Activated CD8-positive, alpha-beta memory T cell treated with anti-CD3 and anti-CD28 coated beads, Interleukin-2, amount 50 U/mL, for 1 hour (primary cell): Measurements from ENCODE around the gene CDH13.

Experiments used
- DNase-seq: peaks from one replicate; pipeline ENCODE4 v3.0.0-alpha.2; 2020; ENCODE audit errors: extremely low read depth

CDH13 gene

DNA sequence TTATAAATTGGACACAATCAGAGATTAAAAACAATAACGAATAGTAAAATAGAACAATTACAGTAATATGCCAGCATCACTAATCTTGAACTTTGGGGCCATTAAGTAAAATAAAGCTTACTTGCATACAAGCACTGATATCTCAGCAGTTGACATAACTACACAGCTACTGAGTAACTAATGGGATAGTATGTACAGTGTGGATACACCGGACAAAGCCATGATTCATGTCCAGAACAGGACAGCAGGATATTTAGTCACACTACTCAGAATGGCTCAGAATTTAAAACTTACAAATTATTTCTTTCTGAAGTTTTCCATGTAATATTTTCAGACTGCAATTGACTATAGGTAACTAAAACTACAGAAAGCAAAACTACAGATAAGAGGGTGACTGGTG, 427.5 kb downstream of the CDH13 start:
- no peak for DNase-seq

DNA sequence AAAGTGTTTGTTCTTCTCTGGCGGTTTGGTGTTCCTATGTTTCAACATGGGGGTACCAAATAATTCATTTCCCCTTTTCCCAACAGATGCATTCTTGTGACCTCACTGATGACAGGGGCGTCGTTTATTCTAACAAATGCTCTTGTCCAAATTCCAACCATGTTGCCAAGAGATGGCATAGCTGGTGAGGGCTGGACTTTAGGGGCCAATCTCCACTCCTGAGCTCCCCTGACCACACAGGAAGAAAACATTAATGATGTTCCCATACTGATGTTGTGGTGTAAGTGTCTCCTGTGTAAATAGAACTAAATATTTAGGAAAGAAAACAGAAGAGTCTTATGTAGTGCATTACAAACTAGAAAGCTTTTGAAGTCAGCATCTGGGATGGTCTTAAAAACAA, 431.6 kb downstream of the CDH13 start:
- DNase-seq = no peak

DNA sequence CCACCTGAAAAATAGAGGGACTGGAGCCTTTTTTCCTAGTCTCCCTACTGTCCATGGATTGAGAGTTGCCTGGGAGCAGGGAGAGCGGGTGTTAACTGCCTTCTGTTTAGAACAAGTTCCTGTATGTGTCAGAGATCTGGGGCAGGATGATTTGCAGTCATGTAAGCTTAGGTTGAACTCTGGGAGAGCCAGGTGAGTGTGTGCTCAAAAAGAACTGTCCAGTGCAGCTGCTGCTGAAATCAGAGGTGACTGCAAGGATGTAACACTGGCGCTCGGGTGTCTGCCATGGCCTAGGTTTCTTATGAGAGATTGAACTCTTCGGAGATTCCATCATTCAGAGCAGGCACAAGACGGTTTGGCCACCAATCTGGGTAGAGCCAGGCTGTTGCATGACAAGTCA, 432.5 kb downstream of the CDH13 start:
- DNase-seq = no peak

DNA sequence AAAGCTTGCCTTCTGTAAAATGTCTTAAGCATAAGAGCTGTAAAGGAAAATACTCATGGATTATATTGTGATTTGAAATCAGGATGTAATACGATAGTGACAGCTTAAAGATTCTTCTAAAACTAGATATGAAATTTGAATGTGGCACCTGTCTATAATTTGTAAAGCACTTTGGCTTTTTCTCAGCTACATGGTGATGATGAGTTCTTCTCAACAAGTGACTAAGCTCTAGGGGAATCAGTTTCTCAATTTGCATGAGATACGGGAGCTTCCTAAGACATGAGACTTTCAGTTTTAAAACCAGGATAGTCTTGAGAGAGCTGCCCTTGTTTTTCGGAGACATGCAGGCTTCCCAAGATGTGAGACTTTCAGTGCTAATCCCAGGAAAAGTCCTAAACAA, 439.2 kb downstream of the CDH13 start:
- no peak for DNase-seq

DNA sequence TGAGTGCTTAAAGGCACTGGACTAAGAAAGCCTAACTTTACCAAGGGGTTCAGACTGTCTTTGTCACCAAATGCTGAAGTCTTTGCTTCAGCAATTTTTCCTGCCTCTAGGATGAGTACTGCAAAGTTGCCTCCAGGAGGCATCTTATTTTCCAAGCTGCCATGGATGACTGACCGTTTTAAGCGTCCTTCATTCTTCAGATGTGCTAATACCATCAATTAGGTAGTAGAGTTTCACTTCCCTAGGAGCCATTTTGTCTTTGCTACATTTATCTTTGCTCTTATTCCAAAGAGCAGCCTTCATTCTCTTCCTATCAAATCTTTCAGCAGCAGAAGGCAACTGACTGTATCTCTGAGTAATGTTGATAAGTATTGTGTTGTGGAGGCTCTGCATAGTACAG, 440.1 kb downstream of the CDH13 start:
- DNase-seq = no peak

DNA sequence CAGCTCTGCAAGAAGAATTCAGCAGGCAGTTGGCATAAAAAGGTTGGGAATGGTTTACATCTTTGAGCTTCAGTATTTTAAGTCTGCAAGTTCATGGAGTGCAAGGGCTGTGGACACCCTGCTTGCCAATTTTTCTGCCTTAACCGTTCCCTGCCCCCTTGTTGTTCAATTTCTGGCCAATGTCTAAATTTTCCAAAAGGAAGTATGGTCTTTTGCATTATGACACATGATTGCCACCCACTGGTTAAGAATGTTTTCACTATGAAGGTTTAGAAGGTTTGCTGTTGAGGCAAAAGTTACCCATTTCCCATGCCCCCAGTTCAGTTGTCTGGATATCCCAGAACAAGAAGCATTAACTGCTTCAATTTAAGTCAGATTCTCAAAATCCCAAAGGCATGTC, 441.9 kb downstream of the CDH13 start:
- DNase-seq = no peak

DNA sequence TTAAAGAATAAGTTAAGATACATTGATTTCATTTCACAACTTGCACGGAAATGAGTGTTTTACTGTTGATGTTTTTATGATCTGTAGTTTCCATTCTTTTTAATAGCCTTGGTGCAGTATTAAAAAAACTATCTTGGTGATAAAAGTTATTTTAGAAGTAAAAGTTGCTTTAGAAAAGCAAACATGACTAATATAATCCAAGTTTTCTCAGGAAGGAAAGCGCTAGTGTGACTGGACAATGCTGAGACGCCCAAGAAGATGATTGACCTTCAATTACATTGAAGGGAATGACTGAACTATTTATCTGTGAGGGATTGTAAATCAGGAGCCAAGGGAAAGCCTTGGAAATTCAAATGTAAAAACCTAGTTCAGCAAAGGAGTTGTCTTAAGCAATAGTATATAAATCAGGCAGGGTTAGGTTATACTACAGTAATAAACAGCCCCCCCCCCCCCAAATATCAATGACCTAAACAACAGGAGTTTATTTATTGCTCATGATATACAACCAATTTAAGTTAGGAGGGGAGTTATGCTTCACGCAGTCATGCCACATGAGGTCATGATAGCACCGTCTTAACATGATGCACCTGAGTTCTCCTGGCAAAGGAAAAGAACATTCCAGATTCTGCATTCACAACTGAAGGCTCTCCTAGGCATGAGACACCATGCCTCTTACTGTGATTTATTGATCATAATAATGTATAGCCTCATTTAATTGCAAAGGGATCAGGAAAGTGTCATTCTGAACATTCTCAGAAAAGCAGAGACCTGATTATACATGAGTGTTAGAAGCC, 443.8 kb downstream of the CDH13 start:
- DNase-seq = no peak

DNA sequence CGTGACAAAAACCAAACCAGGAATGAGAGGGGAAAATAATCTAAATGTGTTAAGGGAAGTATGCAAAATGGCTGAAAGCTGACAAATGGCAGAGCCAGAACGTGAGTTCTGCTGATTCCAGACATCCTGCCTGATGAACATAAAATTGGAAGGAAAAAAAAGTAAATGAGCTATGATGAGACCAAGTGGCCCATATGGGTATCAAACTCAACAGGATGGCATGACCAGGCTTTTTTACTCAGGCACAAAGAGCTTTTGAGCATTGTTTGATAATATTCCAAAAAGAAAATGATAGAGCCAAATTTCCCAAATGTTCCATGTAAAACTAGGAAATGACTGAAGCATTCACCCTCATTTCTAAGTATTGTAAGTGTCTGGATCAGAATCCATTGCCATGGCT, 449.2 kb downstream of the CDH13 start:
- DNase-seq = no peak

DNA sequence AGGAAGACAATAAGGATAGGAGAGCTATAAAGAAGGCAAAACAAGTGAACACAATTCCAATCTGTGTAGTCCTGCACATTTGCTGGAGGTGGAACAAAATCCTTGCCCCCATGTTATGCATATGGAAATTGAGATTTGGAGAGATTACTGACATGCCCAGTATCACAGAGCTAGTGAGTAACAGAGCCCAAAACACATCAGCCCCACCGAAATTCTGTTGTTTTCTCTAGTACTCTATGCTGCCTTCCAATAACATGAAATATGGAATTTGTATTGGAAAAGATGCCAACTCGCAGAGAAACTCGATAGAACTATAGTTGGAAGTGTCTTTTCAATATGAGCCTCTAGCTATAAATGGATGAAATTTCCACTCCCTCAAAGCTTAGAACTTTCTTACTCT, 456.6 kb downstream of the CDH13 start:
- DNase-seq = no peak

DNA sequence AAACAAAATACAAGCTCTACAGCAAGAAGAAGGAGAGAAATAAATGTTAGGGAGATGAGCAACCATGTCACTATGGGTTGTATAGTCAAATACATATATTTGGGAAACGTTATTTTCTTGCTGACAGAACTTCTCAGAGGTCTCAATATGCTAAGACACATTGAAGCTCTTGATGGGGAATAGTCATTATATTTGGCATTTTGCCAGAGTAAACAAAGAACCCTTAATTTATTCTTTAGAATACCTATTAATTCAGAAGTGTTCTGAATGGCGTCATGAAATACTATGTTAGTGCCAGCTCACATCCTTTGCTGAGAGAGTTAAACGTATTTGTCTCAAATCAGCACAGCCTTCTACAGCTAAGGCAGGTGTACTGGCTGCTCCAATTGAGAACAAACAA, 458.9 kb downstream of the CDH13 start:
- DNase-seq = no peak

DNA sequence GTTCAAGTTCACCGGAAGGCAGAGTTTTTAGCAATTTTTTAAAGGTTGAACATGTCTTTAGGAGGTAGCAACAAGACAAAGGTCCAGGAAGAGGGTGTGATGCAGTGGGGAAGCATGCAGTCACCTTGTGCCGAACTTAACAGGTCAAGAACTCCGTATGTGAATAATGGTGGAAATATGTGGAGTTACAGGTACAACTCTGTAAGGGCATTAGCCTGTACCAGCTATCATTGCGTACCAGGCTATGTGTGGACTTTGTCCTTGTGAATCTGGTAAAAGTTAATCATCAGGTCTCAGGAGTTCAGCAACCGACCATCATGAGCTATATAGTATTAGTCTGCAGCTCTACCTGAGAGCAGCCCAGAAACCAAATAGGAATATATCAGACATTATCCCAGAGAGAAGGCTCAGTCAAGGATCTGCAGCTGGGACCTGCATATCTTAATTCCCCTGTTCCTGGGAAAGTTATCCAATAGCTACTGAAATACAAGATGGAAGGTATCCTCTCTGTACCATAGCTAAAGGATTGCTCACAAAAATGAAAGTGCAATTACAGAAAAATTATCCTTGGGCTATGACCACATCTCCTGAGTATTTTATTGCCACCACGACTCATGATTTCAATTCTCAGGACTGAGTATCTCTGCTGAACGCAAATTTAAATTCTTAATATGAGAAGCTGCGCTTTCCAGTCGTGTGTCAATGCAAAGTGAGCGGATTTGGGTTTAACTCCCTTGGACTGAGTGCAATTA, 469.3 kb downstream of the CDH13 start:
- no peak for DNase-seq

DNA sequence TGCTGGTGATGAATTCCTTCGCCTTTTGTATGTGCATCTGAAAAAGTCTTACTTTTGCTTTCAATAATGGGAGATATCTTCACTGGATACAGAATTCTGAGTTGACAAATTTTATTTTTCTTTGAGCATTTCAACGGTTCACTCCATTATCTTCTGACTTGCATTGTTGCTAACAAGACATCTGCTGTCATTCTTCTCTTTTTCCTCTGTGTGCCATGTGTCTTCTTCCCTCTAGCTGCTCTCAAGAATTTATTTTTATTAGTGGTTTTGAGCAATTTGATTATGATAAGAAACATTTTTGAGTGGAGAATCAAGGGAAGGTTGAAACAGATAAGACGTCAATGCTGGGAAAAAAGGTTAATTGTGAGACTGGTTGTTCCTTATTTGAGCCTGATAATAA, 471.8 kb downstream of the CDH13 start:
- DNase-seq = no peak

DNA sequence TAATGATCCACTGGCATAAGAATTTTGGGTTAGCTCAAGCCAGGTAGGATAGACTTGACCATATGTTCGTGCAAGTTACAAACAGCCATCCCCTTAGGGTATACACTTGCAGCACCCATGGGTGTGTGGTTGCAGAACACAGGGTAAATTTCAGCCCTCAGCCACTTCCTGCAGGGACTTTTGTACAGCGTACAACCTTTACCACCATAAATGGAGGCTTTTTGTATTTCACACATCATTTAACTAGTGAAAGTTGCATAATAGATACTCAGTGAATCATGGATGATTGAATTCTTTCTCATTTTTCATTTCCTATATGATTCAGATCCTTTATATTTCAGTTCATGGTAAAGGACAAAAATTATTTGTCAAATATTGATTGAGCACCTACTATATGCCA, 473.9 kb downstream of the CDH13 start:
- no peak for DNase-seq

DNA sequence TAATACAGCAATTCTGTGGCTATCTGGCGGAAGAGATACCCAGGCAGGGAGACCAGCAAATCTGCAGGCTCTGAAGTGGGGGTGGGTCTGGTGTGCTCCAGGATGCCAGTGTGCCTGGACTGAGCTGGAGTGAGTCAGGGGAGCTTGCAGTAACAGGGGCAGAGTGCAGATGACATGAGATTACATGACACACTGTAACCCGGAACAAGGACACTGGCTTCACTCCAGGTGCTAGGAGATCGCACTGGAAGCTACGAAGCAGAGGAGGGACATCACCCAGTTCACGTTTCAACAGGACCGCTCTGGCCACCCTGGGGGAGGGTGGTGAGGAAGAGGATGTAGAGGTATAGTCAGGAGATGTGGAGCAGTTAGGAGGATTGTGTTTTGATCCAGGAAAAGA, 475.6 kb downstream of the CDH13 start:
- no peak for DNase-seq

DNA sequence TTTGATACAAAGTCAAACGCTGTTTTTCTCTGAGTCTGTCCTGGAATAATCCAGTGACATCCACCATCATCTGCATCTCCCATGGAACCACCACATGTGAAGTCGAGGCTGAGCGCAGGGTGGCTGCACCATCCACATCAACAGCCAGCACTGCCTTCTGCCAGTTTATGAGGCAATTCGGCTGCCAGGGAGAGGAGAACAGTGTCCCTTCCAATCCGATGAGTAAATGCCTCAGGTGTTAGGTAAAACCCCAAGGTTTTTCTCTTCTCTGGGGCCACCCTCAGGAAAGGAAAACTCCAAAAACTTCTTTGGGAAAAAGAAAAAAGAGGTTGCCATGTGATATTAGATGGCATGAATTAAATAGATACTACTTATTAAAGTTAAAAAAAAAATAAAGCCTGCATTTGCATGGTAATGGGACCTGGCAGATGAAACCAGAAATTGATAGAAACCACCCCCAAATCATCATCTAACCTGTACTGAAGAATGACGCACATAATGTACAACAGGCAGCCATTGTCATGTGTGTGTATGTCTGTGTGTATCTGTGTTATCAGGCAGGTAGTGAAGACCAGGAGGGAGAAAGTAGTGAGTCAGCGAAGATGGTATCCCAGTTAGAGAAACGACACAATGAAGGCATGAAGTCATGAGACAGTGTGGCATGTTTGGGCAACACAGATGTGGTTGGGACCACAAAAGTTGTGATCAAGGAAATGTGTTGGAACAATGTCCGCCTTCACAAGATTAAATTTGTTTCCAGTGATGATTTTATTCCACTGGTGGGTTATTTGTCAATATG, 478.7 kb downstream of the CDH13 start:
- DNase-seq = no peak

DNA sequence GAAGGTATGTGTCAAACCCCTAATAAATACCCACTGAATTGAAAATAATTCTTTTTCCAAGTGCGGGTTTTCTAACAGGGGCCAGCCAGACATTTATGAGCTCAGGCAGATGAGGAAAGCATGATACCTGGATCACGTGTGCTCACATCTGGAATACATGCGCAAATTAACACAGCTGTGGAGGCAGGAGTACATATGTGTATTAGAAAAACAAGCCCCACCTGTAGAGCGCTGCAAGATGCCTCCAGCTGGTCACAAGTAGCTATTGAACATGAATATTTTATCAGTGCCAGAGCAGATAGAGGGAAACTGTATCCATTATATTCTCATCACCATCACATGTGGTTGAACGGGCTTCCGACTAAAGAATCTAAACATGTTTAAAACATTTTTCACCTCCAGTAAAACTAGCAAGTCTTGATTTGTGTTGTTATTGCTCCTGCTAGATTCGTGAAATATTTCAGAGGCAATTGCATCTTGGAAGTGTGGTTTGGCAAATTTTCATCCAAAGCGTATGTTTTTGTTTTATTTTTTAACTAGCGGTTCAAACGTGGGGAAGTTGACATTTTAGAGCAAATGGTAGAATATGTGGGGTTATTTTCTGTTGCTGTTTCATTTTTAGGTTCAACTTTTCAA, 482.8 kb downstream of the CDH13 start:
- no peak for DNase-seq

DNA sequence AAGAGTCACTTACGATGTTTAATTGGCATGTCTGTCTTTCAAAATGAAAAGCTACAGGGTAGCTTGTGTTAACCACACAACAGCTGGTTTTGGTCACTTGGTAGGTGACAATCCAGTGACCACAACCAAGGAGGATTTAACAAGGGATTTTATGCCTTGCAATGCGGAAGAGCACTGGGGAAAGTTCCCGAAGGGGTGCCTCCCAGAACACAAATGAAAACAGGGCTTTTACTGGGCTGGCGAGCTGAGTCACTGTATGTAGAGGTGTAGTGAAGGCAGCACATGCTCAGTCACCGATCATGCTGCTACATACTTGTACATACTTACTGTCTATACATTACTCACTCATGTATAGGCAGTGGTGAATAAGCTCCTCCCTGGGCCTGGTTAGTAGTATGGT, 483.5 kb downstream of the CDH13 start:
- no peak for DNase-seq

DNA sequence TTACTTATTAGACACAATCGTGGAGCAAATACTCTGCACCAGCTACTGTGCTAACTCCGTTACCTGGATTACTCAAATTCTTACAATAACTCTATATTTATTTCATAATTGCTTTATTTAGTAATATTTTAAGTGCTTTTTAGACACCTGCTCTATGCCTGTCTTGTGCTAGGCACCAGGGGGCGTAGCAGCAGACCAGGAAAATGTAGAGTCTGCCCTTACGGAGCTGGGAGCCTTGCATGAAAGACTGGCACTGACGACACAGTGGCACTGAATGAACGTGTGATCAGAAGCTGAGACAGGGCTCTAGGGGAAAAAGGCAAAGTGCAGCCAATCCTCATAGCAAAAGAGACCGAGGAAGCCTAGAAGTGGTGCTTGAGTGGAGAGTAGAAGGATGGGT, 486.5 kb downstream of the CDH13 start:
- DNase-seq = no peak

DNA sequence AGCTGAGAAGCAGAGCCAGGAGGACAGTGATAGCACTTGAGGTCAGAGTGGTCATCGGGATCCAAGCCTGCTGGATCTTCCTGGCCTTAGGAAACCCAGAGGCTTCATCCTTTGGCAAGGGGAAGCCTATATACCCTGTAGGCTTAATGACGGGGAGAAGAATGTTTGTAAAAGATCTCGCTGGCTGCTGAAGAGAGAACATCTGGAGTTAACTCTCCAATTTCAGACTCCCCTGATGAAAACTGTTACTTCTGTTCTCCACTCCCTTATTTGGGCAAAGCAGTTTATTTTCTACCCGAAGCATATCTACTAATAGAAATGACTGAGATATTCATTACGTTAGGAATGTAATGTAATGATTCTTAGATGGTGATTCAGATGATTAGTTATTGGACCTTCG, 487.0 kb downstream of the CDH13 start:
- no peak for DNase-seq

DNA sequence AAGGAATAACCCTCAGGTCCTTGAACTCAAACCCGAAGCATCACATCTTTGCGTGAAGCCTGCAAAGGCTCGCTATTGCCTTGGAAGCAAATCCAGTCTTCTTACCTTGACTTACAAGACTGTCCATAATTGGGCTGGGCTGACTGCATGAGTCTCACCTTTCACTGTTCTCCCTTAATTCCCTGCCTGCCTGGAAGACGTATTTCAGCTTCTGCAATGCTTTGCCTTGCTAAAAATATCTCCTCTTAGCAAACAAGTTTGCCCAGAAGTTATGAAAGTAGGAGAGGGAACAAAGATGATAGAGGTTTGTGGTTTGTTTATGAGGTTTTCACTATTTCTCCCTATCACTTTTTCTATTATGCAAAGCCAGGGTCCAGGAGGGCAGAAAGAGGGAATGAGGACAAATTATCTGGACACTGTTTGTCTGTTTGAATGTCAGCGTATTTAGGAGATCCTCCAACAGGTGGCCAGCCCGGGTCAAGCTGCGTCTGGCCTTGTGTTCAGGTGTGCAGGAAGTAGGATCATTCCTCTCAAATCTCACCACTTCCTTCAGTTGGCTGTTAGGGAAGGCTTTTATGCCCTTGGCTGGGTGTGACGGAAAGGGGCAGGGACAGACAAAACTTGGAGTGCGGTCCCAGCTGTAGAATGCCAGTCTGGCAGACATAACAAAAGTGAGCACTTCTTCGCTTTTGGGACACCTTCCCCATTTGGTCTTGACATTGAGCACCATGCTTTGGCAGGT, 488.9 kb downstream of the CDH13 start:
- no peak for DNase-seq

DNA sequence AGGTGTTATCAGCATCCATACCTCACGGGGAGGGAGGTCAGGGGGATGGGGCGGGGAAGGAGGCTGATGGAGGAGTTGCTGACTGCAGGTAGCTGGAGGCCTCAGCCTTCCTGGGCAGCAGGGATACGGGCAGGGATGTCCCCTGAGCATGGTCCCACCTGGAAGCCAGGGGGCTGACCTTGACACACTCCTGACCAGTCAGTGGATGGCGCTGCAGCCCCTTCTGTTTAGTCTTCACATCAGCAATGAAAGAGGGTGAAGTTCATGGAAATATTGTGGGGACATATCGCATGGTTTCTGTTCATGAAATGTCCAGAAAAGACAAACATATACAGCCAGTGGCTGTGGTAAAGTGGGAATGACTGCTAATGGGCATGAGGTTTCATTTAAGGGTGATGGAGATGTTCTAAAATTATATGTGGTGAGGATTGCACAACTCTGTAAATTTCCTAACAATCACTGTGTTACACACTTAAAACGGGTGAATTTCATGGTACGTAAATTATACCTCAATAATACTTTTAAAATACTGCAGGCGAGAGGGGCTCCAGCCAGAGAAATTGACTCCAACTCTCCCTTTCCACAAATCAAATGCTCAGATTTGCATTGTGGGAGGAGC, 489.6 kb downstream of the CDH13 start:
- DNase-seq = no peak
